ENCODE measurements around the gene SMPDL3A. TPM values are rescaled to one million over a fixed set of nuclear protein-coding genes. Genes with fewer than 3 reads are reported as not detected.

The SMPDL3A gene
- total RNA-seq, 1 donor from 2014 or later = 17.9 TPM

DNA sequence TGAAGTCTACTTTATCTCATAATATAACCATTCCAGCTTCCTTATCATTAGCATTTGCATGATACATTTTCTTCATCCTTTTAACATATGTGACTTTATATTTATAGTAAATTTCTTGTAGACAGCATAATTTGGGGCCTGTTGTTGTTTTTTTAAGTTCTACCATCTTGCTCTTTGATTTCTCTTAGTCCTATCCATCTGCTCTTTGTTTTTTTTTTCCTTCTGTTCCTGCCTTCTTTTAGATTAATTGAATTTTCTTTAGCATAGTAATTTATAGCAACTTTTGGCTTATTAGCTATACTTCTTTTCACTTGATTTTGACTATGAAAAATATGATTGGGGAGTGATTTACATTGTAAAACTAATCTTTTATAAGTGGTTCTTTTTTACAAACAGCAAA, 28.7 kb upstream of the SMPDL3A start:
- Histone ChIP-seq H3K4me1 (no peaks in the 10 kb centered on the region), H3K36me3 (no peaks in the 10 kb centered on the region), H3K27me3 (ENCODE audit: low read depth) (no peaks in the 10 kb centered on the region), H3K27ac (no peak overlapping the region), H3K4me3 (no peak overlapping the region), H3K9me3 (no peaks in the 10 kb centered on the region)
- no peak for DNase-seq
- intact Hi-C loops (cut with DNase I) = no loop called here
- no peak for ATAC-seq
- TF ChIP-seq CTCF (IDR thresholded peaks at IDR 0.05) = no peak

DNA sequence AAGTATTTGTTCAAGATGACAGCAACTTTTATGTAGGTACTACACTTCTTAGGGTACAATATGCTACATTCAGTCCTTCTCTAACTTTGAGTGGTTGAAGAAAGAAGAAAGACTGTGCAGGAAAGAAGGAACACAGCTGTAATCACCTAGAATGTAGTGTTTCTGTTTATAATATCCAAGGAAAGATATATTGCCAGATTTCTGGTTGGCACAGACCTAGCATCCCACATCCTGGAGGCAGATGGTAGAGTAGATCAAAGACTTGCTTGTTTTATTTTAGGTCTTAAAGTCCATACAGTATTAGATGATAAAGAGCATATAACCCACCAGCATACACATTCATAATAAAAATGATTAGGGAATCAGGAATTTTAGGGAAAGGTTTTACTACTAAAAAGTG, 22.8 kb upstream of the SMPDL3A start:
- Histone ChIP-seq H3K36me3 (no peaks in the 10 kb centered on the region), H3K27ac (no peak overlapping the region), H3K27me3 (ENCODE audit: low read depth) (no peaks in the 10 kb centered on the region), H3K9me3 (no peaks in the 10 kb centered on the region), H3K4me1 (peaks cover 9% of the 10 kb centered on the region), H3K4me3 (no peak overlapping the region)
- intact Hi-C loops (cut with DNase I) = no loop called here
- ATAC-seq (no peak), DNase-seq (no peak)
- no peak for TF ChIP-seq CTCF (IDR thresholded peaks at IDR 0.05)

DNA sequence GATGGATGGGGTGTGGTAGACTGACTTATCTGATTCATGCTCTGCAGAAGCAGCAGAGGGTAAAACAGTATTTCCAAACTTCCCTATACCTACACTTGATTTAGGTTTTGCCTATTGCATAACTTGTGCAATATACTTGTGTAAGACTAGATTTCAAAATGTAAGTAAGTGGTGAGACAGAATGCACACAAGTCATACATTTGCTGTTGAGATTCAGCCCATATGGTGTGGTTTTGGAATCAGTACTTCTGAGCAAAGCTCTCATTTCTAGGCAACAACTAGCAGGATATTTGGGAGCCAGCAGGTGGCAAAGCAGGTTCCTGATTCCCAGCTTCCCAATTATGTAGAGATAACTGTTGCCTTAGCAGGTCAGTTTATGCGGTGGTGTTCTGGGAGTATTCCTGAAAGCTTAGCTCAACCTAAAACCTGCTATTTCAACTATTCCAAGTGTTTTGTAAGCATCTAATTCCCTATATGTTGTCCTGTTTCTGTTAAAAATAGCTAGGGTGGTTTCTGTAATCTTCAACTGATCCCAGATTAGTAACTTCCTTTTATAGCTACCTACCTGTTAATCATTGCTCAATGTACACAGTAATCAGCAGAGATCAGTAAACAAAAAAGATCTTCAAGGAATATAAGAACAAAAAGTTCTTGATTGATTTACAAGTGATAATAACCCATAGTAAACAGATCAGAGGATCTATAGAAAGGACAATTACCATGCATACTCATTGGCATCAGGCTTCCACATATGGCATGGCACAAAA, 18.0 kb upstream of the SMPDL3A start:
- TF ChIP-seq CTCF (IDR thresholded peaks at IDR 0.05) = peak; percentile 12
- Histone ChIP-seq H3K36me3 (no peaks in the 10 kb centered on the region), H3K4me1 (peaks cover 9% of the 10 kb centered on the region), H3K27me3 (ENCODE audit: low read depth) (no peaks in the 10 kb centered on the region), H3K27ac (no peak overlapping the region), H3K4me3 (no peak overlapping the region), H3K9me3 (no peaks in the 10 kb centered on the region)
- DNase-seq (no peak), ATAC-seq (peak; percentile 56 to 70)
- intact Hi-C loops (cut with DNase I) = no loop called here

GRCh38 chr6:122772724-122773415, 16.2 kb upstream of the SMPDL3A start:
- intact Hi-C loops (cut with DNase I) = no loop called here
- H3K27ac ChIP-seq = no peak overlapping the region
- DNase-seq (no peak), ATAC-seq (no peak)
- peaks cover 9% of the 10 kb centered on the region for H3K4me1 ChIP-seq
- no peaks in the 10 kb centered on the region for H3K36me3 ChIP-seq
- H3K27me3 ChIP-seq (ENCODE audit: low read depth) = no peaks in the 10 kb centered on the region
- H3K9me3 ChIP-seq = no peaks in the 10 kb centered on the region
- TF ChIP-seq CTCF (IDR thresholded peaks at IDR 0.05) = no peak
- H3K4me3 ChIP-seq = no peak overlapping the region

- TF ChIP-seq CTCF (IDR thresholded peaks at IDR 0.05) = no peak
- no peaks in the 10 kb centered on the region for H3K27me3 ChIP-seq (ENCODE audit: low read depth)
Observed at GRCh38 chr6:122775975-122776374, 13.1 kb upstream of the SMPDL3A start.

More at GRCh38 chr6:122775975-122776374, 13.1 kb upstream of the SMPDL3A start:
- DNase-seq (no peak), ATAC-seq (no peak)
- Histone ChIP-seq H3K4me1 (peaks cover 1% of the 10 kb centered on the region), H3K4me3 (no peak overlapping the region), H3K36me3 (no peaks in the 10 kb centered on the region), H3K9me3 (no peaks in the 10 kb centered on the region), H3K27ac (no peak overlapping the region)
- intact Hi-C loops (cut with DNase I) = no loop called here

All from lower lobe of right lung (tissue), 2 donors.